ENCODE measurements around the gene HS6ST3. TPM values are rescaled to one million over a fixed set of nuclear protein-coding genes. Genes with fewer than 3 reads are reported as not detected.

The HS6ST3 gene
- polyA plus RNA-seq, 4 donors, result 2.7 to 3.9 (median 3.4) TPM

- DNase-seq (ENCODE audit: low read depth in 4 of 4, low spot score in 2 of 4), result no peak
Observed at GRCh38 chr13:96198038-96198437, 108.1 kb downstream of the HS6ST3 start.

- no peak for DNase-seq (ENCODE audit: low read depth in 4 of 4, low spot score in 2 of 4)
Observed at GRCh38 chr13:96199315-96199714, 109.4 kb downstream of the HS6ST3 start.

GRCh38 chr13:96200810-96201209 lies 110.9 kb downstream of the HS6ST3 start:
- no peak for DNase-seq (ENCODE audit: low read depth in 4 of 4, low spot score in 2 of 4)

GRCh38 chr13:96202315-96202714 lies 112.4 kb downstream of the HS6ST3 start:
- no peak for DNase-seq (ENCODE audit: low read depth in 4 of 4, low spot score in 2 of 4)

- no peak for DNase-seq (ENCODE audit: low read depth in 4 of 4, low spot score in 2 of 4)
Observed at GRCh38 chr13:96203471-96203870, 113.6 kb downstream of the HS6ST3 start.

- no peak for DNase-seq (ENCODE audit: low read depth in 4 of 4, low spot score in 2 of 4)
Observed at GRCh38 chr13:96214824-96215445, 125.0 kb downstream of the HS6ST3 start.

- DNase-seq (ENCODE audit: low read depth in 4 of 4, low spot score in 2 of 4), result no peak
Observed at GRCh38 chr13:96216543-96216942, 126.6 kb downstream of the HS6ST3 start.

- no peak for DNase-seq (ENCODE audit: low read depth in 4 of 4, low spot score in 2 of 4)
Observed at GRCh38 chr13:96218475-96218874, 128.6 kb downstream of the HS6ST3 start.

- DNase-seq (ENCODE audit: low read depth in 4 of 4, low spot score in 2 of 4), result no peak
Observed at GRCh38 chr13:96221471-96221870, 131.6 kb downstream of the HS6ST3 start.

GRCh38 chr13:96223231-96223630 lies 133.3 kb downstream of the HS6ST3 start:
- DNase-seq (ENCODE audit: low read depth in 4 of 4, low spot score in 2 of 4), result no peak

- DNase-seq (ENCODE audit: low read depth in 4 of 4, low spot score in 2 of 4), result no peak
Observed at GRCh38 chr13:96229356-96229755, 139.4 kb downstream of the HS6ST3 start.

GRCh38 chr13:96238241-96238640 lies 148.3 kb downstream of the HS6ST3 start:
- DNase-seq (ENCODE audit: low read depth in 4 of 4, low spot score in 2 of 4), result no peak

- DNase-seq (ENCODE audit: low read depth in 4 of 4, low spot score in 2 of 4), result no peak
Observed at GRCh38 chr13:96238861-96239260, 149.0 kb downstream of the HS6ST3 start.

- DNase-seq (ENCODE audit: low read depth in 4 of 4, low spot score in 2 of 4), result no peak
Observed at GRCh38 chr13:96243376-96243775, 153.5 kb downstream of the HS6ST3 start.

GRCh38 chr13:96248103-96248502 lies 158.2 kb downstream of the HS6ST3 start:
- DNase-seq (ENCODE audit: low read depth in 4 of 4, low spot score in 2 of 4), result no peak

- no peak for DNase-seq (ENCODE audit: low read depth in 4 of 4, low spot score in 2 of 4)
Observed at GRCh38 chr13:96248996-96249395, 159.1 kb downstream of the HS6ST3 start.

GRCh38 chr13:96252903-96253302 lies 163.0 kb downstream of the HS6ST3 start:
- DNase-seq (ENCODE audit: low read depth in 4 of 4, low spot score in 2 of 4), result no peak

- DNase-seq (ENCODE audit: low read depth in 4 of 4, low spot score in 2 of 4), result no peak
Observed at GRCh38 chr13:96273196-96273595, 183.3 kb downstream of the HS6ST3 start.

- no peak for DNase-seq (ENCODE audit: low read depth in 4 of 4, low spot score in 2 of 4)
Observed at GRCh38 chr13:96274046-96274445, 184.1 kb downstream of the HS6ST3 start.

- DNase-seq (ENCODE audit: low read depth in 4 of 4, low spot score in 2 of 4), result no peak
Observed at GRCh38 chr13:96279904-96280303, 190.0 kb downstream of the HS6ST3 start.

GRCh38 chr13:96284971-96285370 lies 195.1 kb downstream of the HS6ST3 start:
- no peak for DNase-seq (ENCODE audit: low read depth in 4 of 4, low spot score in 2 of 4)

- DNase-seq (ENCODE audit: low read depth in 4 of 4, low spot score in 2 of 4), result no peak
Observed at GRCh38 chr13:96285729-96286128, 195.8 kb downstream of the HS6ST3 start.
